OCI-LY3 (cell line): ENCODE results near the gene CDH4.

Experiments
- H2AFZ ChIP-seq: fragments of 200-600, 300-600 bp; shearing (Covaris generic); 2 replicates; pipeline ENCODE4 v1.6.0; 2014; ENCODE audit warnings: antibody characterized with exemption, low read depth, low read length
- H3K27ac ChIP-seq: fragments of 200-600, 300-600 bp; sonication (generic); 2 replicates; pipeline ENCODE4 v1.5.1; 2014; ENCODE audit warnings: mild to moderate bottlenecking, low read length, moderate library complexity, mixed read lengths
- H3K27me3 ChIP-seq: fragments of 200-600, 300-600 bp; sonication (generic); 2 replicates; pipeline ENCODE4 v1.6.1; 2014; ENCODE audit warnings: low read depth, low read length, mixed read lengths
- H3K36me3 ChIP-seq: fragments of 200-600, 300-600 bp; sonication (generic); replicated peaks from 2 replicates; pipeline ENCODE3; 2014; ENCODE audit warnings: low read depth, low read length, mixed read lengths
- H3K4me1 ChIP-seq: fragments of 300-600, 200-600 bp; sonication (generic); 2 replicates; pipeline ENCODE4 v1.6.1; 2014; ENCODE audit warnings: low read length, mixed read lengths
- H3K4me2 ChIP-seq: fragments of 200-600, 300-600 bp; sonication (generic); 2 replicates; pipeline ENCODE4 v1.6.1; 2014; ENCODE audit warnings: low read length, mixed read lengths
- H3K4me3 ChIP-seq: fragments of 300-600, 200-600 bp; sonication (generic); 2 replicates; pipeline ENCODE4 v1.5.1; 2014; ENCODE audit warnings: antibody characterized with exemption, mild to moderate bottlenecking, low read length, moderate library complexity
- H3K79me2 ChIP-seq: fragments of 300-600, 200-600 bp; shearing (Covaris generic); 2 replicates; pipeline ENCODE4 v1.6.1; 2014; ENCODE audit warnings: mild to moderate bottlenecking, low read length, mixed read lengths
- H3K9ac ChIP-seq: fragments of 300-600, 200-600 bp; shearing (Covaris generic); 2 replicates; pipeline ENCODE4 v1.6.0; 2014; ENCODE audit warnings: mild to moderate bottlenecking, low read length, moderate library complexity
- H3K9me3 ChIP-seq: fragments of 200-600, 300-600 bp; shearing (Covaris generic); 2 replicates; pipeline ENCODE4 v1.6.1; 2014; ENCODE audit warnings: low read length, mixed read lengths; ENCODE audit not compliant: insufficient read depth
- H4K20me1 ChIP-seq: fragments of 200-600, 300-600 bp; sonication (generic); 2 replicates; pipeline ENCODE4 v1.6.1; 2016; ENCODE audit warnings: low read length, mixed read lengths; ENCODE audit not compliant: insufficient read depth
- EZH2phosphoT487 ChIP-seq: fragments of 200-600 bp; shearing (Covaris generic); IDR thresholded peaks from 2 replicates; pipeline ENCODE4 v1.6.1; 2018; ENCODE audit warnings: antibody characterized with exemption, mixed run types, low read depth
- TF ChIP-seq, protein P1 (sequence below): fragments of 200-600, 300-600 bp; sonication (generic); IDR thresholded peaks from 2 replicates; pipeline ENCODE4 v1.5.1; 2014; ENCODE audit warnings: antibody characterized with exemption, low read length, low read depth

Gene CDH4

DNA sequence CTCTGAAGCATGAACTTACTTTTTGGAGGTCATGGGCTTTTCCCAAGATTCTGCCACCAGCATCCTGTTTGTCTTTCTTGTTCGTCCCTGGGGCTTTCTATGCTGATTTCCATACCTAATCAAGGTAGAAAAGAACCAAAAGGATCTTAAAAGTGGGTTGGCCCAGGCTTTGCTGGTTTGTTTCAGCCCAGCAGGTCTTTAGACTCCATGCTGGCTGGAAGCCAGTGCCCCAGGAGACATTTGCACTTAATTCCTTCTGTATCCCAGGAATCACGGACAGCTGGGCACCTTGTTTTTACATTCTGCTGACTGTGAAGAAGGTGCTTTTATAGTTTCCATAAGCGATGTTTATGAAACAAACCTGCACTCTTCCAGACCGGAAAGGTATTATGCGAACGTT lies 195.9 kb downstream of the CDH4 start:
- H3K4me1 ChIP-seq = no peaks in the 10 kb centered on the region
- no peak overlapping the region for H3K9ac ChIP-seq
- H3K4me2 ChIP-seq = no peak overlapping the region
- no peaks in the 10 kb centered on the region for H3K79me2 ChIP-seq
- H3K36me3 ChIP-seq = no peaks in the 10 kb centered on the region
- no peaks in the 10 kb centered on the region for H3K9me3 ChIP-seq
- no peaks in the 10 kb centered on the region for H3K27me3 ChIP-seq
- no peaks in the 10 kb centered on the region for H4K20me1 ChIP-seq
- H3K4me3 ChIP-seq = no peak overlapping the region
- TF ChIP-seq EZH2phosphoT487 = no peak
- TF ChIP-seq, protein P1, sequence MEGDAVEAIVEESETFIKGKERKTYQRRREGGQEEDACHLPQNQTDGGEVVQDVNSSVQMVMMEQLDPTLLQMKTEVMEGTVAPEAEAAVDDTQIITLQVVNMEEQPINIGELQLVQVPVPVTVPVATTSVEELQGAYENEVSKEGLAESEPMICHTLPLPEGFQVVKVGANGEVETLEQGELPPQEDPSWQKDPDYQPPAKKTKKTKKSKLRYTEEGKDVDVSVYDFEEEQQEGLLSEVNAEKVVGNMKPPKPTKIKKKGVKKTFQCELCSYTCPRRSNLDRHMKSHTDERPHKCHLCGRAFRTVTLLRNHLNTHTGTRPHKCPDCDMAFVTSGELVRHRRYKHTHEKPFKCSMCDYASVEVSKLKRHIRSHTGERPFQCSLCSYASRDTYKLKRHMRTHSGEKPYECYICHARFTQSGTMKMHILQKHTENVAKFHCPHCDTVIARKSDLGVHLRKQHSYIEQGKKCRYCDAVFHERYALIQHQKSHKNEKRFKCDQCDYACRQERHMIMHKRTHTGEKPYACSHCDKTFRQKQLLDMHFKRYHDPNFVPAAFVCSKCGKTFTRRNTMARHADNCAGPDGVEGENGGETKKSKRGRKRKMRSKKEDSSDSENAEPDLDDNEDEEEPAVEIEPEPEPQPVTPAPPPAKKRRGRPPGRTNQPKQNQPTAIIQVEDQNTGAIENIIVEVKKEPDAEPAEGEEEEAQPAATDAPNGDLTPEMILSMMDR = no peak
- H3K27ac ChIP-seq = no peak overlapping the region
- no peak overlapping the region for H2AFZ ChIP-seq

DNA sequence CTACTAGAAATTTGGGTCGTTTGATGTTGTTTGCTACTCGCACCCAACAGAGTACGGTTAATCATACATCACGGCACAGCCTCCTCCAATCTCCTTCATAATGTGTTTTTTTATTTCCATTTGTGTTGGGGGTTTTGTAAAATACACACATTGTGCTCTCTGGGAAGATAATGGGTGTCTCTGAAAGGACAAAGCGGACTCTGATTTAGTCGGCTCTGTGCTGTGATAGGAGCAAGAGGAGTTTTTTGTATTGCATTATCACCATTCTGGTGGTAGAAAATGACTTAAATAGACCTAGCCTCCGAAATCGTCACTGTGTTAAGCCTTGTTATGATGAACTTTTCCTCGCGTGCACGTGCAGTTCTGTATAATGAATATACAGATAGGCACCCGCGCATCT lies 196.3 kb downstream of the CDH4 start:
- Histone ChIP-seq H3K4me1 (no peaks in the 10 kb centered on the region), H3K36me3 (no peaks in the 10 kb centered on the region), H3K9ac (no peak overlapping the region), H3K9me3 (no peaks in the 10 kb centered on the region), H4K20me1 (no peaks in the 10 kb centered on the region), H3K4me3 (no peak overlapping the region), H3K4me2 (no peak overlapping the region), H2AFZ (no peak overlapping the region), H3K27ac (no peak overlapping the region), H3K27me3 (no peaks in the 10 kb centered on the region), H3K79me2 (no peaks in the 10 kb centered on the region)
- TF ChIP-seq, protein P1 = no peak
- TF ChIP-seq EZH2phosphoT487 = no peak

DNA sequence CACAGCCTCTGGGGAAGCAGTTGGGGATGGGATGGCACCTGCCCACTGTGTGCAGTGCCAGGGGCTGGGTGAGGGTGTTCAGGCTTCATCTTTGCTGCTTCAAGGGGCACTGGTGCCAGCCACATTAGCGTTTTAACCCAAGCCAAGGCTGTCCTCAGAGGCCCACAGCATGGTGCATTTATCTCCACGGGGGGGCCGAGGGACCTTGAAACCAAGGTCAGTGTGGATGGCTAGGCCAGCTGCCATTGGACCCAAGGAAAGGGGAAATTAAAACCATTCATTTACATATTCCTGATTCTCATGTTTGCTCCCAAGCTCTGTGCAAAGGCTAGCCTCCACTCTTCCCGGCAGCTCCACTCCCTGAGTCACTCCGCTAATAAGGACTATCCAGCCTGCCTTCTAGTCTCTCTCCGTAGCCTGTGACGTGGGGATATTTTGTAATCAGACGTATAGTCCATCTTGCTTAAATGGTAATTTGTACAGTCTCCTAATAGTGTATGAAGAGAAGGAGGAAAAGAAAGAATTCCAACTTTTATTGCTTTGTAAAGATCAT lies 197.1 kb downstream of the CDH4 start:
- no peak overlapping the region for H3K27ac ChIP-seq
- H3K9me3 ChIP-seq = no peaks in the 10 kb centered on the region
- H2AFZ ChIP-seq = no peak overlapping the region
- TF ChIP-seq EZH2phosphoT487 = no peak
- TF ChIP-seq, protein P1 = no peak
- no peak overlapping the region for H3K9ac ChIP-seq
- no peaks in the 10 kb centered on the region for H4K20me1 ChIP-seq
- no peaks in the 10 kb centered on the region for H3K27me3 ChIP-seq
- H3K4me3 ChIP-seq = no peak overlapping the region
- H3K4me2 ChIP-seq = no peak overlapping the region
- H3K79me2 ChIP-seq = no peaks in the 10 kb centered on the region
- H3K4me1 ChIP-seq = no peaks in the 10 kb centered on the region
- H3K36me3 ChIP-seq = no peaks in the 10 kb centered on the region

DNA sequence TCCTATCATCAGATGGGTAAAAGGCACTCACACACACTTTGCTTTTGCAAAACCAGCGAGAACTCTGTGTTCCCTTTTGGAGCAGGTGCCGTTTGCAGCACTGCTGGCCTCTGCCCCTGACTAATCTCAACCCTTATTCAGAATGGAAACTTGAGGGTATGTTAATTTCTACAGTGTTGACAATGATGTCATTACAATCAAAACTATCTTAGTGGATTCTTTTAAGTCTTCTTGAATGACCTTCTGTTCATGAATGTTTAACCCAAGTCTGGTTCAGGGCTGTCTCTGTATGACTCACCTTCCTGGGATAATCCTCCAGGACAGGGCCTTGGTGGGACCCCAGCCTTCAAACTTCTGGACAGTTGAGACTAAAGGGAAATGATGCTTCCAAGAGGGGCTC lies 197.9 kb downstream of the CDH4 start:
- Histone ChIP-seq H3K79me2 (no peaks in the 10 kb centered on the region), H3K4me2 (no peak overlapping the region), H3K9me3 (no peaks in the 10 kb centered on the region), H2AFZ (no peak overlapping the region), H3K36me3 (no peaks in the 10 kb centered on the region), H3K27ac (no peak overlapping the region), H3K4me3 (no peak overlapping the region), H3K27me3 (no peaks in the 10 kb centered on the region), H4K20me1 (no peaks in the 10 kb centered on the region), H3K4me1 (no peaks in the 10 kb centered on the region), H3K9ac (no peak overlapping the region)
- TF ChIP-seq, protein P1 = no peak
- TF ChIP-seq EZH2phosphoT487 = no peak
